Spleen (tissue), 11 donors: Measurements from ENCODE around the gene NEDD4L. TPM values are rescaled to one million over a fixed set of nuclear protein-coding genes. Genes with fewer than 3 reads are reported as not detected.

Source experiments
- DNase-seq: peaks from one replicate; pipeline ENCODE4 v3.0.0-alpha.2; 2020
- H3K27ac ChIP-seq, 8 donors: fragments of 200-600 bp; sonication (generic) in 7 of 8; 1 replicate in 4 of 8; 2 replicates in 4 of 8; pipeline versions ENCODE4 v1.5.0 to v1.8.0; 2016 to 2021; ENCODE audit warnings: inconsistent platforms in 4 of 8, mild to moderate bottlenecking in 4 of 8, moderate library complexity in 1 of 8
- H3K27me3 ChIP-seq, 7 donors: fragments of 200-600 bp; sonication (generic) in 6 of 7; replicated peaks in 1 of 7; 1 replicate in 4 of 7; 2 replicates in 3 of 7; pipeline versions ENCODE4 v1.5.0 to v1.8.0; 2016 to 2021; ENCODE audit warnings: inconsistent platforms in 3 of 7, mild to moderate bottlenecking in 1 of 7
- H3K36me3 ChIP-seq, 6 donors: fragments of 200-600 bp; sonication (generic) in 5 of 6; 1 replicate in 4 of 6; 2 replicates in 2 of 6; pipeline versions ENCODE4 v1.5.0 to v1.8.0; 2016 to 2021; ENCODE audit warnings: inconsistent platforms in 2 of 6
- H3K4me1 ChIP-seq, 6 donors: fragments of 200-600 bp; sonication (generic) in 5 of 6; 1 replicate in 3 of 6; 2 replicates in 3 of 6; pipeline versions ENCODE4 v1.5.0 to v1.8.0; 2016 to 2021; ENCODE audit warnings: inconsistent platforms in 3 of 6
- H3K4me3 ChIP-seq, 8 donors: fragments of 200-600 bp; sonication (generic) in 7 of 8; 1 replicate in 4 of 8; 2 replicates in 4 of 8; pipeline versions ENCODE4 v1.5.0 to v1.8.0; 2016 to 2021; ENCODE audit warnings: inconsistent platforms in 4 of 8, mild to moderate bottlenecking in 4 of 8, moderate library complexity in 2 of 8
- H3K9me3 ChIP-seq, 8 donors: fragments of 200-600 bp; sonication (generic) in 7 of 8; 1 replicate in 4 of 8; 2 replicates in 4 of 8; pipeline versions ENCODE4 v1.5.0 to v1.8.0; 2016 to 2021; ENCODE audit warnings: inconsistent platforms in 4 of 8
- CTCF ChIP-seq, 11 experiments: fragments of 200-600 bp in 7 of 11; fragments of 450-650 bp in 4 of 11; sonication (generic) in 4 of 11; IDR thresholded peaks in 8 of 11; conservative IDR thresholded peaks in 3 of 11; 1 replicate in 7 of 11; 2 replicates in 4 of 11; pipeline versions ENCODE4 v1.4.0 to v1.8.0; 2016 to 2021; ENCODE audit warnings: antibody characterized with exemption in 11 of 11, inconsistent platforms in 4 of 11, mild to moderate bottlenecking in 1 of 11
- POLR2A ChIP-seq, 3 donors: fragments of 450-650 bp; IDR thresholded peaks; one replicate each; pipeline ENCODE4 v1.5.1; 2017; ENCODE audit warnings: antibody characterized with exemption in 3 of 3, mild to moderate bottlenecking in 1 of 3
- POLR2AphosphoS5 ChIP-seq, 3 donors: sonication (generic); formaldehyde crosslinking; IDR thresholded peaks; one replicate each; pipeline ENCODE4 v1.5.1; 2017; ENCODE audit warnings: antibody characterized with exemption in 3 of 3
- WGBS, 5 donors: extraction: QIAGEN DNeasy Blood & Tissue Kit in 3 of 5; methylation state at CpG; one replicate each; pipeline versions ENCODE4 v1.1.5 to v1.1.7; 2013 to 2018; 5-methylcytosine and 5-hydroxymethylcytosine counted together
- intact Hi-C: fragments of 100-400 bp; cut with DNase I; formaldehyde crosslinking; loops from one replicate; pipeline ENCODE4 v1.15.0; 2023; ENCODE audit warnings: low total_unique reads
- polyA plus RNA-seq, 3 donors: library from polyadenylated mRNA; stranded (reverse); fragments of 200-250 nt; gene quantifications; one replicate each; pipeline ENCODE4 v1.2.1, GENCODE V29; 2013
- total RNA-seq, 7 donors: library from RNA; depleted of rRNA in 3 of 7; stranded (reverse); fragments of >200 nt in 3 of 7; fragmentation: NEBNext Ultra II Directional in 4 of 7; extraction: Animal tissue kit (Norgen Biotek cat#: 25700) in 4 of 7; gene quantifications; one replicate each; pipeline versions ENCODE4 v1.1.0 to v1.2.1, GENCODE V29; 2016 to 2021
- donor health status: healthy with polysubstance abuse.
- donor health status: DM: no; HTN: no; CAD: no; lungs with moderate emphysema.
- donor health status: DM: no; HTN: no; CAD: no.
- donor health status: Bipolar disorder and iron deficiency.
- donor health status: healthy.
- donor health status: DM: no; HTN: no; CAD: no.
- donor health status: DM: yes; HTN: yes; CAD: no.

The NEDD4L gene
- total and polyA plus RNA-seq, 10 donors: 8.7 to 26.9 (median 18.3) TPM

- Histone ChIP-seq H3K4me1 (no peaks in the 10 kb centered on the region), H3K27me3 (no peaks in the 10 kb centered on the region), H3K27ac (no peak overlapping the region), H3K4me3 (no peak overlapping the region), H3K9me3 (no peaks in the 10 kb centered on the region), H3K36me3 (peaks cover 0 to 34% (median 0%) of the 10 kb centered on the region in 6 donors)
- WGBS, 5 donors: 92 to 98% (median 98%) methylated on average over 5 of the region's 5 CpGs
- intact Hi-C loops: no loop called here
- no peak for DNase-seq
- TF ChIP-seq POLR2A (IDR thresholded peaks at IDR 0.05) (no peak), CTCF (IDR thresholded peaks at IDR 0.05 in 8 of 11, conservative IDR thresholded peaks at IDR 0.05 in 3 of 11) (no peak)
Observed at GRCh38 chr18:58350526-58350925, 306.5 kb downstream of the NEDD4L start.

- H3K4me3 ChIP-seq: no peak overlapping the region
- DNase-seq: no peak
- intact Hi-C loops: no loop called here
- 83 to 93% (median 92%) methylated on average over 3 of the region's 3 CpGs for WGBS, 5 donors
- no peak overlapping the region for H3K27ac ChIP-seq
- no peaks in the 10 kb centered on the region for H3K9me3 ChIP-seq
- H3K36me3 ChIP-seq: peaks cover 0 to 34% (median 0%) of the 10 kb centered on the region in 6 donors
- TF ChIP-seq POLR2A (IDR thresholded peaks at IDR 0.05): no peak
- no peak for TF ChIP-seq POLR2AphosphoS5 (IDR thresholded peaks at IDR 0.05)
- no peak for TF ChIP-seq CTCF (IDR thresholded peaks at IDR 0.05 in 8 of 11, conservative IDR thresholded peaks at IDR 0.05 in 3 of 11)
- no peaks in the 10 kb centered on the region for H3K27me3 ChIP-seq
- no peaks in the 10 kb centered on the region for H3K4me1 ChIP-seq
Observed at GRCh38 chr18:58351776-58352175, 307.8 kb downstream of the NEDD4L start.

- no peaks in the 10 kb centered on the region for H3K4me1 ChIP-seq
- DNase-seq: no peak
- TF ChIP-seq CTCF (IDR thresholded peaks at IDR 0.05 in 8 of 11, conservative IDR thresholded peaks at IDR 0.05 in 3 of 11) (no peak), POLR2A (IDR thresholded peaks at IDR 0.05) (no peak), POLR2AphosphoS5 (IDR thresholded peaks at IDR 0.05) (no peak)
- H3K27me3 ChIP-seq: no peaks in the 10 kb centered on the region
- no peaks in the 10 kb centered on the region for H3K9me3 ChIP-seq
- 91 to 99% (median 96%) methylated on average over 4 of the region's 4 CpGs for WGBS, 5 donors
- intact Hi-C loops: no loop called here
- peaks cover 0 to 46% (median 0%) of the 10 kb centered on the region in 6 donors for H3K36me3 ChIP-seq
- no peak overlapping the region for H3K4me3 ChIP-seq
- no peak overlapping the region for H3K27ac ChIP-seq
Observed at GRCh38 chr18:58353581-58353980, 309.6 kb downstream of the NEDD4L start.

- no peaks in the 10 kb centered on the region for H3K9me3 ChIP-seq
Observed at GRCh38 chr18:58354051-58354450, 310.0 kb downstream of the NEDD4L start.

More at GRCh38 chr18:58354051-58354450, 310.0 kb downstream of the NEDD4L start:
- H3K27ac ChIP-seq: no peak overlapping the region
- no peak overlapping the region for H3K4me3 ChIP-seq
- TF ChIP-seq POLR2AphosphoS5 (IDR thresholded peaks at IDR 0.05) (no peak), CTCF (IDR thresholded peaks at IDR 0.05 in 8 of 11, conservative IDR thresholded peaks at IDR 0.05 in 3 of 11) (no peak), POLR2A (IDR thresholded peaks at IDR 0.05) (no peak)
- WGBS, 5 donors: 90 to 95% (median 92%) methylated on average over 4 of the region's 4 CpGs
- intact Hi-C loops: no loop called here
- no peak for DNase-seq
- peaks cover 0 to 46% (median 0%) of the 10 kb centered on the region in 6 donors for H3K36me3 ChIP-seq
- no peaks in the 10 kb centered on the region for H3K27me3 ChIP-seq
- no peaks in the 10 kb centered on the region for H3K4me1 ChIP-seq
